H9 (cell line): ENCODE results near the gene PIN1. TPM values are rescaled to one million over a fixed set of nuclear protein-coding genes. Genes with fewer than 3 reads are reported as not detected.

Source experiments
- DNase-seq: peaks from one replicate; pipeline ENCODE4 v3.0.0-alpha.2; 2017
- H2AFZ ChIP-seq: one replicate; pipeline ENCODE4 v1.6.1; 2013; ENCODE audit warnings: mild to moderate bottlenecking, low read length, control low read depth, moderate library complexity
- H2AK5ac ChIP-seq: 2 replicates; pipeline ENCODE4 v1.6.1; 2013; ENCODE audit warnings: low read length, control low read depth, mixed read lengths; ENCODE audit not compliant: insufficient read length
- H2BK120ac ChIP-seq: one replicate; pipeline ENCODE4 v1.6.1; 2013; ENCODE audit warnings: low read depth, mild to moderate bottlenecking, low read length, control low read depth, inconsistent platforms; ENCODE audit not compliant: poor library complexity, severe bottlenecking
- H2BK12ac ChIP-seq: 2 replicates; pipeline ENCODE4 v1.6.1; 2013; ENCODE audit warnings: low read length, control low read depth, mixed read lengths, low read depth; ENCODE audit not compliant: insufficient read length
- H2BK15ac ChIP-seq: 2 replicates; pipeline ENCODE4 v1.6.1; 2013; ENCODE audit warnings: low read depth, low read length, control low read depth
- H2BK20ac ChIP-seq: one replicate; pipeline ENCODE4 v1.6.1; 2013; ENCODE audit warnings: low read depth, mild to moderate bottlenecking, low read length, control low read depth, inconsistent platforms; ENCODE audit not compliant: poor library complexity, severe bottlenecking
- H2BK5ac ChIP-seq: 2 replicates; pipeline ENCODE4 v1.6.1; 2013; ENCODE audit warnings: low read length, control low read depth, mixed read lengths; ENCODE audit not compliant: insufficient read length
- H3K14ac ChIP-seq: 2 replicates; pipeline ENCODE4 v1.6.1; 2013; ENCODE audit warnings: low read length, control low read depth; ENCODE audit not compliant: insufficient read depth
- H3K18ac ChIP-seq: 2 replicates; pipeline ENCODE4 v1.6.1; 2013; ENCODE audit warnings: low read depth, mild to moderate bottlenecking, mixed read lengths, low read length, control low read depth; ENCODE audit not compliant: insufficient read length
- H3K23ac ChIP-seq: 2 replicates; pipeline ENCODE4 v1.6.1; 2013; ENCODE audit warnings: low read length, control low read depth, mixed read lengths, low read depth; ENCODE audit not compliant: insufficient read length
- H3K23me2 ChIP-seq: 2 replicates; pipeline ENCODE4 v1.6.1; 2013; ENCODE audit warnings: low read depth, mild to moderate bottlenecking, mixed read lengths, low read length, control low read depth; ENCODE audit not compliant: insufficient read length, poor library complexity, severe bottlenecking
- H3K27ac ChIP-seq: 2 replicates; pipeline ENCODE4 v1.5.1; 2013; ENCODE audit warnings: low read length, control low read depth, mixed read lengths, low read depth; ENCODE audit not compliant: insufficient read length
- H3K27me3 ChIP-seq: 2 replicates; pipeline ENCODE4 v1.6.1; 2013; ENCODE audit warnings: low read length, control low read depth, inconsistent platforms; ENCODE audit not compliant: insufficient read depth
- H3K4ac ChIP-seq: 2 replicates; pipeline ENCODE4 v1.6.1; 2013; ENCODE audit warnings: low read depth, mild to moderate bottlenecking, control low read depth, inconsistent platforms, low read length, moderate library complexity
- H3K4me1 ChIP-seq: 2 replicates; pipeline ENCODE4 v1.6.1; 2013; ENCODE audit warnings: low read length, control low read depth, inconsistent platforms; ENCODE audit not compliant: insufficient read depth
- H3K4me2 ChIP-seq: 2 replicates; pipeline ENCODE4 v1.6.1; 2013; ENCODE audit warnings: low read length, control low read depth, mixed read lengths; ENCODE audit not compliant: insufficient read length, insufficient read depth
- H3K56ac ChIP-seq: 2 replicates; pipeline ENCODE4 v1.6.1; 2013; ENCODE audit warnings: low read depth, mild to moderate bottlenecking, mixed read lengths, low read length, control low read depth; ENCODE audit not compliant: insufficient read length
- H3K79me1 ChIP-seq: 2 replicates; pipeline ENCODE4 v1.6.1; 2013; ENCODE audit warnings: low read depth, mild to moderate bottlenecking, moderate library complexity, low read length, control low read depth, inconsistent platforms; ENCODE audit not compliant: insufficient read depth, poor library complexity, severe bottlenecking
- H3K79me2 ChIP-seq: 2 replicates; pipeline ENCODE4 v1.6.1; 2013; ENCODE audit warnings: low read length, control low read depth, inconsistent platforms; ENCODE audit not compliant: insufficient read depth
- H3K9ac ChIP-seq: 2 replicates; pipeline ENCODE4 v1.6.1; 2013; ENCODE audit warnings: low read length, control low read depth, mixed read lengths; ENCODE audit not compliant: insufficient read length; ENCODE audit errors: extremely low read depth
- H3K9me3 ChIP-seq: one replicate; pipeline ENCODE4 v1.6.1; 2013; ENCODE audit warnings: low read depth, low read length, inconsistent platforms; ENCODE audit not compliant: control insufficient read depth
- H3T11ph ChIP-seq: one replicate; pipeline ENCODE4 v1.6.1; 2013; ENCODE audit warnings: mild to moderate bottlenecking, low read length, control low read depth, inconsistent platforms
- H4K20me1 ChIP-seq: one replicate; pipeline ENCODE4 v1.6.1; 2013; ENCODE audit not compliant: control insufficient read depth, insufficient read length, insufficient read depth
- H4K5ac ChIP-seq: 2 replicates; pipeline ENCODE4 v1.6.1; 2013; ENCODE audit warnings: low read depth, mild to moderate bottlenecking, mixed read lengths, low read length, control low read depth; ENCODE audit not compliant: insufficient read length
- H4K8ac ChIP-seq: replicated peaks from 2 replicates; pipeline ENCODE4 v1.6.1; 2013; ENCODE audit warnings: low read length, control low read depth, mixed read lengths, low read depth; ENCODE audit not compliant: insufficient read length
- H4K91ac ChIP-seq: 2 replicates; pipeline ENCODE4 v1.6.1; 2013; ENCODE audit warnings: low read depth, mild to moderate bottlenecking, moderate library complexity, mixed read lengths, low read length, control low read depth; ENCODE audit not compliant: insufficient read length
- H3K27ac Mint-ChIP-seq, 3 experiments: 2 replicates in 2 of 3; 3 replicates in 1 of 3; pipeline ENCODE4 v1.8.0; 2020 to 2021; ENCODE audit warnings: mixed read lengths in 3 of 3, mild to moderate bottlenecking in 1 of 3, moderate library complexity in 1 of 3
- H3K27me3 Mint-ChIP-seq: 2 replicates; pipeline ENCODE4 v1.8.0; 2021; ENCODE audit warnings: low read depth, mild to moderate bottlenecking, moderate library complexity, mixed read lengths
- H3K36me3 Mint-ChIP-seq, 3 experiments: 2 replicates in 2 of 3; 3 replicates in 1 of 3; pipeline ENCODE4 v1.8.0; 2020 to 2021; ENCODE audit warnings: low read depth in 3 of 3, mixed read lengths in 3 of 3; ENCODE audit not compliant: insufficient read depth in 1 of 3
- H3K4me1 Mint-ChIP-seq, 2 experiments: 2 replicates each; pipeline ENCODE4 v1.8.0; 2020; ENCODE audit warnings: mixed read lengths in 2 of 2
- H3K4me3 Mint-ChIP-seq, 2 experiments: 2 replicates in 1 of 2; 3 replicates in 1 of 2; pipeline ENCODE4 v1.8.0; 2020 to 2021; ENCODE audit warnings: mild to moderate bottlenecking in 2 of 2, mixed read lengths in 2 of 2, moderate library complexity in 1 of 2
- H3K9me3 Mint-ChIP-seq, 2 experiments: 2 replicates in 1 of 2; 3 replicates in 1 of 2; pipeline ENCODE4 v1.8.0; 2020; ENCODE audit warnings: mild to moderate bottlenecking in 2 of 2, mixed read lengths in 2 of 2, moderate library complexity in 1 of 2
- WGBS: extraction: QIAGEN DNeasy Blood & Tissue Kit; methylation state at CpG from one replicate; pipeline ENCODE4 v1.1.7; 2013; ENCODE audit warnings: missing lambda C conversion rate, low lambda C conversion rate, mixed read lengths; ENCODE audit not compliant: insufficient read length; ENCODE audit errors: extremely low coverage; 5-methylcytosine and 5-hydroxymethylcytosine counted together
- total RNA-seq: library from RNA; stranded (reverse); gene quantifications from 2 replicates; pipeline ENCODE4 v1.2.1, GENCODE V29; 2021
- TF ChIP-seq, protein P1 (sequence below): fragments of 200-600 bp; sonication (generic); conservative IDR thresholded peaks from 3 replicates; pipeline ENCODE4 v1.8.0; 2021; ENCODE audit warnings: antibody characterized with exemption, mild to moderate bottlenecking

The PIN1 gene
- total RNA-seq, 1 experiment from 2014 or later: 110 TPM

DNA sequence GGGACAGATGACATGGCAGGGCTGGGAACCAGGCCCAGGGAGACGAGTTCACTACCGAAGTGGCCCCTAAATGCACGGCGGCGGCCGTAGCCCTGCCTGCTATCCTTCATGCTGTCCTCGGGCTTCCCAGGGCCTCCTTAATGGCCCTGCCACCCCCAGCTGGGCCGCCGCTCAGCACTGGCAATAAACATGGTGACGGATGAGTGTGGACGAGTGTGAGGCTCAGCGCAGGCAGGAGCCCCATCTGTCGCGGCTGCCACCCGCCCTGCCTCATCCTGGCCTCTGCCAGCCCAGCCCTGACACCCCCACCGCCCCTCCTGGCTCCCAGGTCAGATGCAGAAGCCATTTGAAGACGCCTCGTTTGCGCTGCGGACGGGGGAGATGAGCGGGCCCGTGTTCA is 13.6 kb downstream of the PIN1 start:
- Histone ChIP-seq H3K4ac (no peak overlapping the region), H3K4me2 (no peak overlapping the region), H3K18ac (no peak overlapping the region), H3K27me3 (no peaks in the 10 kb centered on the region), H2BK20ac (no peak overlapping the region), H3K79me2 (no peaks in the 10 kb centered on the region), H3K79me1 (no peaks in the 10 kb centered on the region), H3K27ac (no peak overlapping the region), H2BK5ac (no peak overlapping the region), H2AK5ac (no peak overlapping the region), H3K14ac (no peak overlapping the region; the same call in 1 of the 2 replicates), H3K9me3 (no peaks in the 10 kb centered on the region), H3K23me2 (no peaks in the 10 kb centered on the region), H2AFZ (no peak overlapping the region), H4K91ac (no peak overlapping the region), H4K5ac (no peak overlapping the region), H3K4me1 (no peaks in the 10 kb centered on the region; the same call in 1 of the 2 replicates), H2BK15ac (no peak overlapping the region), H2BK120ac (no peak overlapping the region), H3K23ac (no peak overlapping the region), H4K8ac (no peak overlapping the region), H3K56ac (no peak overlapping the region), H3T11ph (no peak overlapping the region), H2BK12ac (no peak overlapping the region), H4K20me1 (peaks cover 2% of the 10 kb centered on the region), H3K9ac (no peak overlapping the region)
- H3K36me3 Mint-ChIP-seq: peaks cover 5 to 28% (median 28%) of the 10 kb centered on the region in 3 experiments; a peak in 5 of 7 replicates
- TF ChIP-seq, protein P1, sequence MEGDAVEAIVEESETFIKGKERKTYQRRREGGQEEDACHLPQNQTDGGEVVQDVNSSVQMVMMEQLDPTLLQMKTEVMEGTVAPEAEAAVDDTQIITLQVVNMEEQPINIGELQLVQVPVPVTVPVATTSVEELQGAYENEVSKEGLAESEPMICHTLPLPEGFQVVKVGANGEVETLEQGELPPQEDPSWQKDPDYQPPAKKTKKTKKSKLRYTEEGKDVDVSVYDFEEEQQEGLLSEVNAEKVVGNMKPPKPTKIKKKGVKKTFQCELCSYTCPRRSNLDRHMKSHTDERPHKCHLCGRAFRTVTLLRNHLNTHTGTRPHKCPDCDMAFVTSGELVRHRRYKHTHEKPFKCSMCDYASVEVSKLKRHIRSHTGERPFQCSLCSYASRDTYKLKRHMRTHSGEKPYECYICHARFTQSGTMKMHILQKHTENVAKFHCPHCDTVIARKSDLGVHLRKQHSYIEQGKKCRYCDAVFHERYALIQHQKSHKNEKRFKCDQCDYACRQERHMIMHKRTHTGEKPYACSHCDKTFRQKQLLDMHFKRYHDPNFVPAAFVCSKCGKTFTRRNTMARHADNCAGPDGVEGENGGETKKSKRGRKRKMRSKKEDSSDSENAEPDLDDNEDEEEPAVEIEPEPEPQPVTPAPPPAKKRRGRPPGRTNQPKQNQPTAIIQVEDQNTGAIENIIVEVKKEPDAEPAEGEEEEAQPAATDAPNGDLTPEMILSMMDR: no peak
- no peak overlapping the region for H3K4me3 Mint-ChIP-seq
- no CpG with 5 or more reads among the region's 23 CpGs for WGBS
- no peaks in the 10 kb centered on the region for H3K27me3 Mint-ChIP-seq
- DNase-seq: no peak
- H3K27ac Mint-ChIP-seq: no peak overlapping the region
- no peaks in the 10 kb centered on the region for H3K9me3 Mint-ChIP-seq
- peaks cover 8 to 36% of the 10 kb centered on the region in 2 experiments for H3K4me1 Mint-ChIP-seq
